ENCODE measurements around the gene SEC22B. TPM values are rescaled to one million over a fixed set of nuclear protein-coding genes. Genes with fewer than 3 reads are reported as not detected.

Gene SEC22B
- total RNA-seq: 49.0 and 68.2 TPM in 2 replicates

GRCh38 chr1:120176092-120176855 lies at the start of gene SEC22B:
Gene SEC22B (minus strand): TSS chr1:120176520. CDS start chr1:120176381, 139 bp downstream.

Other genes starting within 250 kb of the SEC22B start
- gene NOTCH2, start 106.9 kb downstream of the SEC22B start, total RNA-seq: 188 and 224 TPM in 2 replicates
- gene NBPF8, start 238.5 kb upstream of the SEC22B start, total RNA-seq: 18.1 and 21.7 TPM in 2 replicates